HepG2 (cell line): ENCODE measurements around the gene TMEM271.

ENCODE experiments used
- JUND ChIP-seq: sonication (generic); formaldehyde crosslinking; IDR thresholded peaks from 2 replicates; pipeline ENCODE4 v1.8.0; 2022; ENCODE audit warnings: mild to moderate bottlenecking, missing genetic modification reagents
- NFE2L1 ChIP-seq: sonication (generic); formaldehyde crosslinking; IDR thresholded peaks from 2 replicates; pipeline ENCODE4 v1.4.0; 2020; ENCODE audit warnings: missing genetic modification reagents, mild to moderate bottlenecking, borderline replicate concordance
- RAD21 ChIP-seq: fragments of 450-650 bp; formaldehyde crosslinking; IDR thresholded peaks from 2 replicates; pipeline ENCODE4 v1.5.0; 2020; ENCODE audit warnings: mild to moderate bottlenecking
- SMARCC2 ChIP-seq: fragments of 450-650 bp; IDR thresholded peaks from 2 replicates; pipeline ENCODE4 v1.6.1; 2017; ENCODE audit warnings: antibody characterized with exemption, mild to moderate bottlenecking
- ZFP1 ChIP-seq: IDR thresholded peaks from 2 replicates; pipeline ENCODE4 v1.6.1; 2016
- ZFP62 ChIP-seq: sonication (generic); formaldehyde crosslinking; IDR thresholded peaks from 2 replicates; pipeline ENCODE4 v1.4.0; 2020; ENCODE audit warnings: missing genetic modification reagents
- ZKSCAN8 ChIP-seq: IDR thresholded peaks from 2 replicates; pipeline ENCODE4 v1.6.1; 2016; ENCODE audit warnings: borderline replicate concordance, missing genetic modification reagents, missing compliant biosample characterization
- ZNF468 ChIP-seq: sonication (generic); formaldehyde crosslinking; IDR thresholded peaks from 2 replicates; pipeline ENCODE4 v1.8.0; 2022; ENCODE audit warnings: mild to moderate bottlenecking, moderate library complexity, missing genetic modification reagents
- TF ChIP-seq, protein P1 (sequence below): sonication (generic); formaldehyde crosslinking; IDR thresholded peaks from 2 replicates; pipeline ENCODE4 v1.4.0; 2020; ENCODE audit warnings: missing genetic modification reagents
- TF ChIP-seq, protein P2 (sequence below): sonication (generic); formaldehyde crosslinking; IDR thresholded peaks from 2 replicates; pipeline ENCODE4 v1.5.0; 2020; ENCODE audit warnings: mild to moderate bottlenecking, missing genetic modification reagents, moderate library complexity

DNA sequence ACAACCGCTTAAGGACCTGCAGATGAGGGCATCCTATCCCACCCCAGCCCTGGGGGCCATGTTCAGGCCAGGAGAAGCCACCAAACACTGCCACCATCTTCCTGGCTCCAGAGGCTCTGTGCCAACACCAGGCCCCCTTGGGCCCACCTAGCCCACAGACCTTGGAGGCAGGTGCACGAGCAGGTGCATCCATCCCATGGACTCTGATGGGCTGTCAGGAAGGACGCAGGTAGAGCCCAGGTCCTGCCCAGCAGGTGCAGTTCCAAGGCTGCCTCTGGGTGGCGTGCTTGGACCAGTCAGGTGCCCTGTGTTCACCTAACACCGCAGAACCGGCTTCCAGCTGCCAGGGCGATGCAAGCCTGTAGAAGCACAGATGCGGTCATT, 26.5 kb upstream of the TMEM271 start:
- TF ChIP-seq, protein P1, sequence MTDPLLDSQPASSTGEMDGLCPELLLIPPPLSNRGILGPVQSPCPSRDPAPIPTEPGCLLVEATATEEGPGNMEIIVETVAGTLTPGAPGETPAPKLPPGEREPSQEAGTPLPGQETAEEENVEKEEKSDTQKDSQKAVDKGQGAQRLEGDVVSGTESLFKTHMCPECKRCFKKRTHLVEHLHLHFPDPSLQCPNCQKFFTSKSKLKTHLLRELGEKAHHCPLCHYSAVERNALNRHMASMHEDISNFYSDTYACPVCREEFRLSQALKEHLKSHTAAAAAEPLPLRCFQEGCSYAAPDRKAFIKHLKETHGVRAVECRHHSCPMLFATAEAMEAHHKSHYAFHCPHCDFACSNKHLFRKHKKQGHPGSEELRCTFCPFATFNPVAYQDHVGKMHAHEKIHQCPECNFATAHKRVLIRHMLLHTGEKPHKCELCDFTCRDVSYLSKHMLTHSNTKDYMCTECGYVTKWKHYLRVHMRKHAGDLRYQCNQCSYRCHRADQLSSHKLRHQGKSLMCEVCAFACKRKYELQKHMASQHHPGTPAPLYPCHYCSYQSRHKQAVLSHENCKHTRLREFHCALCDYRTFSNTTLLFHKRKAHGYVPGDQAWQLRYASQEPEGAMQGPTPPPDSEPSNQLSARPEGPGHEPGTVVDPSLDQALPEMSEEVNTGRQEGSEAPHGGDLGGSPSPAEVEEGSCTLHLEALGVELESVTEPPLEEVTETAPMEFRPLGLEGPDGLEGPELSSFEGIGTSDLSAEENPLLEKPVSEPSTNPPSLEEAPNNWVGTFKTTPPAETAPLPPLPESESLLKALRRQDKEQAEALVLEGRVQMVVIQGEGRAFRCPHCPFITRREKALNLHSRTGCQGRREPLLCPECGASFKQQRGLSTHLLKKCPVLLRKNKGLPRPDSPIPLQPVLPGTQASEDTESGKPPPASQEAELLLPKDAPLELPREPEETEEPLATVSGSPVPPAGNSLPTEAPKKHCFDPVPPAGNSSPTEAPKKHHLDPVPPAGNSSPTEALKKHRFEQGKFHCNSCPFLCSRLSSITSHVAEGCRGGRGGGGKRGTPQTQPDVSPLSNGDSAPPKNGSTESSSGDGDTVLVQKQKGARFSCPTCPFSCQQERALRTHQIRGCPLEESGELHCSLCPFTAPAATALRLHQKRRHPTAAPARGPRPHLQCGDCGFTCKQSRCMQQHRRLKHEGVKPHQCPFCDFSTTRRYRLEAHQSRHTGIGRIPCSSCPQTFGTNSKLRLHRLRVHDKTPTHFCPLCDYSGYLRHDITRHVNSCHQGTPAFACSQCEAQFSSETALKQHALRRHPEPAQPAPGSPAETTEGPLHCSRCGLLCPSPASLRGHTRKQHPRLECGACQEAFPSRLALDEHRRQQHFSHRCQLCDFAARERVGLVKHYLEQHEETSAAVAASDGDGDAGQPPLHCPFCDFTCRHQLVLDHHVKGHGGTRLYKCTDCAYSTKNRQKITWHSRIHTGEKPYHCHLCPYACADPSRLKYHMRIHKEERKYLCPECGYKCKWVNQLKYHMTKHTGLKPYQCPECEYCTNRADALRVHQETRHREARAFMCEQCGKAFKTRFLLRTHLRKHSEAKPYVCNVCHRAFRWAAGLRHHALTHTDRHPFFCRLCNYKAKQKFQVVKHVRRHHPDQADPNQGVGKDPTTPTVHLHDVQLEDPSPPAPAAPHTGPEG: no peak
- TF ChIP-seq, protein P2, sequence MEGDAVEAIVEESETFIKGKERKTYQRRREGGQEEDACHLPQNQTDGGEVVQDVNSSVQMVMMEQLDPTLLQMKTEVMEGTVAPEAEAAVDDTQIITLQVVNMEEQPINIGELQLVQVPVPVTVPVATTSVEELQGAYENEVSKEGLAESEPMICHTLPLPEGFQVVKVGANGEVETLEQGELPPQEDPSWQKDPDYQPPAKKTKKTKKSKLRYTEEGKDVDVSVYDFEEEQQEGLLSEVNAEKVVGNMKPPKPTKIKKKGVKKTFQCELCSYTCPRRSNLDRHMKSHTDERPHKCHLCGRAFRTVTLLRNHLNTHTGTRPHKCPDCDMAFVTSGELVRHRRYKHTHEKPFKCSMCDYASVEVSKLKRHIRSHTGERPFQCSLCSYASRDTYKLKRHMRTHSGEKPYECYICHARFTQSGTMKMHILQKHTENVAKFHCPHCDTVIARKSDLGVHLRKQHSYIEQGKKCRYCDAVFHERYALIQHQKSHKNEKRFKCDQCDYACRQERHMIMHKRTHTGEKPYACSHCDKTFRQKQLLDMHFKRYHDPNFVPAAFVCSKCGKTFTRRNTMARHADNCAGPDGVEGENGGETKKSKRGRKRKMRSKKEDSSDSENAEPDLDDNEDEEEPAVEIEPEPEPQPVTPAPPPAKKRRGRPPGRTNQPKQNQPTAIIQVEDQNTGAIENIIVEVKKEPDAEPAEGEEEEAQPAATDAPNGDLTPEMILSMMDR (CRISPR knock-in tag): peak; percentile 97
- TF ChIP-seq NFE2L1: no peak
- TF ChIP-seq JUND (CRISPR knock-in tag): no peak
- TF ChIP-seq ZFP62: no peak
- no peak for TF ChIP-seq ZKSCAN8 (CRISPR knock-in tag)
- no peak for TF ChIP-seq ZNF468 (CRISPR knock-in tag)
- TF ChIP-seq RAD21 (CRISPR knock-in tag): peak; percentile 91
- TF ChIP-seq SMARCC2: no peak
- no peak for TF ChIP-seq ZFP1 (CRISPR knock-in tag)
